Glomerular endothelial cell (primary cell): ENCODE data around the gene RBM17. TPM values are rescaled to one million over a fixed set of nuclear protein-coding genes. Genes with fewer than 3 reads are reported as not detected.
"Not testable (repeated sequence)": the region's sequence is repeated elsewhere in the genome, so short reads cannot be mapped to it uniquely, and the experiment has no call there.

Experiments
- DNase-seq: peaks from one replicate; pipeline ENCODE4 v3.0.0-alpha.2; 2011; ENCODE audit warnings: low read depth, low spot score; ENCODE audit errors: extremely low read depth
- total RNA-seq: library from RNA; depleted of rRNA; stranded (reverse); fragments of >200 nt; gene quantifications from 2 replicates; pipeline ENCODE4 v1.2.3, GENCODE V29; 2015

Gene RBM17
- total RNA-seq, 1 donor from 2014 or later = 55.6 TPM

- DNase-seq = no peak
Measured at GRCh38 chr10:6151087-6151977, 62.5 kb downstream of the RBM17 start.

GRCh38 chr10:6153845-6154244, 65.0 kb downstream of the RBM17 start:
- no peak for DNase-seq

GRCh38 chr10:6154566-6154965, 65.7 kb downstream of the RBM17 start:
- no peak for DNase-seq

GRCh38 chr10:6158276-6158675, 69.4 kb downstream of the RBM17 start:
- DNase-seq = no peak

GRCh38 chr10:6161921-6162320, 73.1 kb downstream of the RBM17 start:
- DNase-seq = no peak

- DNase-seq = no peak
Measured at GRCh38 chr10:6162589-6163356, 73.9 kb downstream of the RBM17 start.

GRCh38 chr10:6163364-6164270, 74.8 kb downstream of the RBM17 start:
- no peak for DNase-seq

GRCh38 chr10:6164271-6165095, 75.6 kb downstream of the RBM17 start:
- DNase-seq = no peak

- DNase-seq = no peak
Measured at GRCh38 chr10:6165221-6165725, 76.4 kb downstream of the RBM17 start.

- DNase-seq = not testable (repeated sequence)
Measured at GRCh38 chr10:6165933-6166332, 77.1 kb downstream of the RBM17 start.

Other genes with a start within 250 kb of the RBM17 start
- gene ANKRD16, start 199.1 kb upstream of the RBM17 start, total RNA-seq = 5.9 and 13.9 TPM in 2 replicates
- 73.8 and 84.5 TPM in 2 replicates for gene FBH1, start 198.8 kb upstream of the RBM17 start, total RNA-seq
- 46.7 and 47.7 TPM in 2 replicates for gene IL15RA, start 111.5 kb upstream of the RBM17 start, total RNA-seq
- not detected in 2 replicates for gene IL2RA, start 26.7 kb upstream of the RBM17 start, total RNA-seq
- gene PFKFB3, start 113.9 kb downstream of the RBM17 start, total RNA-seq = 46.0 and 49.9 TPM in 2 replicates